Activated CD4-positive, alpha-beta T cell treated with anti-CD3 and anti-CD28 coated beads, Interleukin-2, amount 10 ng/mL, durations not matched to agents 7 days and 5 days (primary cell): ENCODE measurements around the gene UBAP2. TPM values are rescaled to one million over a fixed set of nuclear protein-coding genes. Genes with fewer than 3 reads are reported as not detected.

Source experiments
- CTCF ChIA-PET: fragments of 350-600 bp; sonication (Branson Sonifier 250); formaldehyde crosslinking; loops from one replicate; lab custom pipeline; 2021; ENCODE audit warnings: antibody characterized with exemption; lab: Charles Lee
- POLR2A ChIA-PET: fragments of 350-600 bp; sonication (Branson Sonifier 250); formaldehyde crosslinking; loops from one replicate; lab custom pipeline; 2021; ENCODE audit warnings: antibody characterized with exemption; lab: Charles Lee
- DNase-seq: peaks from one replicate; pipeline ENCODE4 v3.0.0-alpha.2; 2020
- H3K27ac Mint-ChIP-seq: one replicate; pipeline ENCODE4 v1.8.0; 2021; ENCODE audit warnings: mild to moderate bottlenecking, moderate library complexity, mixed read lengths
- H3K27me3 Mint-ChIP-seq: one replicate; pipeline ENCODE4 v1.8.0; 2021; ENCODE audit warnings: mixed read lengths
- H3K36me3 Mint-ChIP-seq: one replicate; pipeline ENCODE4 v1.8.0; 2021; ENCODE audit warnings: low read depth, mixed read lengths
- H3K4me1 Mint-ChIP-seq: one replicate; pipeline ENCODE4 v1.8.0; 2021; ENCODE audit warnings: mixed read lengths
- H3K4me3 Mint-ChIP-seq: one replicate; pipeline ENCODE4 v1.8.0; 2021; ENCODE audit warnings: mild to moderate bottlenecking, moderate library complexity, mixed read lengths
- H3K9me3 Mint-ChIP-seq: one replicate; pipeline ENCODE4 v1.8.0; 2021; ENCODE audit warnings: mixed read lengths
- total RNA-seq, 2 experiments: library from RNA; stranded (reverse); gene quantifications; one replicate each; pipeline ENCODE4 v1.2.3, GENCODE V29; 2021

Gene UBAP2
- total RNA-seq, 2 experiments from 2014 or later, result 49.8 to 53.6 TPM

GRCh38 chr9:34079181-34079580 is 30.5 kb upstream of the UBAP2 start:
- POLR2A ChIA-PET, result no interaction called here
- H3K36me3 Mint-ChIP-seq, result no peaks in the 10 kb centered on the region
- no peaks in the 10 kb centered on the region for H3K9me3 Mint-ChIP-seq
- H3K4me1 Mint-ChIP-seq, result peaks cover 2% of the 10 kb centered on the region
- DNase-seq, result no peak
- no peaks in the 10 kb centered on the region for H3K27me3 Mint-ChIP-seq
- CTCF ChIA-PET, result interaction anchor here (0.5 to 0.9 kb wide), 2 partner anchors 11 to 295 kb away, joined by 3 read pairs; no protein-coding TSS in a partner anchor
- no peak overlapping the region for H3K4me3 Mint-ChIP-seq
- no peak overlapping the region for H3K27ac Mint-ChIP-seq

- POLR2A ChIA-PET, result no interaction called here
Observed at GRCh38 chr9:34072868-34073590, 24.3 kb upstream of the UBAP2 start.

GRCh38 chr9:34072410-34072809 is 23.7 kb upstream of the UBAP2 start:
- no peak overlapping the region for H3K4me3 Mint-ChIP-seq

More at GRCh38 chr9:34072868-34073590, 24.3 kb upstream of the UBAP2 start:
- no peak overlapping the region for H3K4me3 Mint-ChIP-seq
- DNase-seq, result no peak
- H3K27me3 Mint-ChIP-seq, result no peaks in the 10 kb centered on the region
- H3K4me1 Mint-ChIP-seq, result peaks cover 11% of the 10 kb centered on the region
- H3K36me3 Mint-ChIP-seq, result no peaks in the 10 kb centered on the region
- no peaks in the 10 kb centered on the region for H3K9me3 Mint-ChIP-seq
- CTCF ChIA-PET, result interaction anchor here (0.6 to 2.1 kb wide), 8 partner anchors 11 to 1350 kb away, joined by 3 to 11 read pairs (median 4); no protein-coding TSS in a partner anchor
- no peak overlapping the region for H3K27ac Mint-ChIP-seq

GRCh38 chr9:34070606-34071324 is 22.1 kb upstream of the UBAP2 start:
- Mint-ChIP-seq H3K27ac (no peak overlapping the region), H3K36me3 (no peaks in the 10 kb centered on the region), H3K4me1 (peaks cover 11% of the 10 kb centered on the region), H3K4me3 (no peak overlapping the region), H3K27me3 (no peaks in the 10 kb centered on the region), H3K9me3 (no peaks in the 10 kb centered on the region)
- DNase-seq, result no peak
- ChIA-PET POLR2A (no interaction called here), CTCF (interaction anchor here (1.1 kb wide), 1 partner anchor 13 kb away, joined by 3 read pairs; no protein-coding TSS in a partner anchor)

More at GRCh38 chr9:34072410-34072809, 23.7 kb upstream of the UBAP2 start:
- POLR2A ChIA-PET, result no interaction called here
- Mint-ChIP-seq H3K27me3 (no peaks in the 10 kb centered on the region), H3K27ac (no peak overlapping the region), H3K4me1 (peaks cover 11% of the 10 kb centered on the region), H3K9me3 (no peaks in the 10 kb centered on the region), H3K36me3 (no peaks in the 10 kb centered on the region)
- CTCF ChIA-PET, result interaction anchor here (1.0 kb wide), 1 partner anchor 148 kb away, joined by 4 read pairs; no protein-coding TSS in a partner anchor
- no peak for DNase-seq

DNA sequence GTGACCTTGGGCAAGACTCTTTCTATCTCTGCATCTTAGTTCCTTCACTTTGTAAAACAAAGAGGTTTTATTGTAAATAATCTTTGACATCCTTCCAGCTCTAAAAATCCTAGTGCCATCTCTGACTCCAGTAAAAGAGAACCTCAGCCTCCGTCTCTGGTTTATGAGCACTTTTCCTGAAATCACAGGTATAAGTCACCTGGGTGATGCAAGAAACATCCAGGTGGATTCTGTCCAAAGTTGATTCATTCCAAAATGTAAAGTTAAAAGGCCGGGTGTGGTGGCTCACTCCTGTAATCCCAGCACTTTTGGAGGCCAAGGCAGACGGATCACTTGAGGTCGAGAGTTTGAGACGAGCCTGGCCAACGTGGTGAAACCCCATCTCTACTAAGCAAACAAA is 21.1 kb upstream of the UBAP2 start:
- POLR2A ChIA-PET, result no interaction called here
- H3K4me1 Mint-ChIP-seq, result peaks cover 11% of the 10 kb centered on the region
- DNase-seq, result no peak
- no peaks in the 10 kb centered on the region for H3K9me3 Mint-ChIP-seq
- H3K27me3 Mint-ChIP-seq, result no peaks in the 10 kb centered on the region
- H3K36me3 Mint-ChIP-seq, result no peaks in the 10 kb centered on the region
- CTCF ChIA-PET, result interaction anchor here (0.6 to 1.0 kb wide), 2 partner anchors 21 to 228 kb away, joined by 3 read pairs; partner anchors contain the start of gene UBAP2
- no peak overlapping the region for H3K27ac Mint-ChIP-seq
- H3K4me3 Mint-ChIP-seq, result no peak overlapping the region

DNA sequence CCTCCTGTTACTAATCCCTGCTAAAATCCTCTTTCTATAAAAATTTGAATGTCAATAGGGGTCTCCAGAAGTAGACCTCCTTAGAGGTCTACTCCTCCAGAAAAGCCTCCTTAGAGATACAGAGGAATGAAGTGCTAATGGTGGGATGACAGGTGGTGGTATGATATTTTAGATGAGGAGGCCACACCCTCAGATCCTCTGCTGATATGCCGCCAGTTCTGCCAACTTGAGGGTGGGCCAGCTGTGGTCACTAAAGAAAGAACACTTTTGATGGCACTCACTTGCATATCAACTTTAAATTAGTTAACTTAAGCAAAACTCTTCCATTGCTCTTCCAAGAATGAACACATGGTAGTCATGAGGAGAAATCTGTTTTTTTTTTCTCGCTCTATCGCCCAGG is 16.9 kb upstream of the UBAP2 start:
- no peak for DNase-seq
- POLR2A ChIA-PET, result no interaction called here
- H3K4me1 Mint-ChIP-seq, result peaks cover 8% of the 10 kb centered on the region
- H3K4me3 Mint-ChIP-seq, result no peak overlapping the region
- no peaks in the 10 kb centered on the region for H3K36me3 Mint-ChIP-seq
- no peak overlapping the region for H3K27ac Mint-ChIP-seq
- no peaks in the 10 kb centered on the region for H3K9me3 Mint-ChIP-seq
- H3K27me3 Mint-ChIP-seq, result no peaks in the 10 kb centered on the region
- CTCF ChIA-PET, result no interaction called here

DNA sequence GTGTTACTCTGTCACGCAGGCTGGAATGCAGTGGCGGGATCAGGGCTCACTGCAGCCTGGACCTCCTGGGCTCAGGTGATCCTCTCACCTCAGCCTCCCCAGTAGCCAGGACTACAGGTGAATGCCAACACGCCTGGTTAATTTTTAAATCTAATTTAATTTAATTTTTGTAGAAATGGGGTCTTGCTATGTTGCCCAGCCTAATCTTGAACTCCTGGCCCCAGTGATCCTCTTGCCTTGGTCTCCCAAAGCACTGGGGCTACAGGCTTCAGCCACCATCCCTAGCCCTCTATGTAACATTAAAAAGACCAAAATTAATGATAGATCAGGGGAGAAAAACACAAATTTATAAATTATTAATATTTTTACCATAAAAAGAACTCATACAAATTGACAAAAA is 11.3 kb upstream of the UBAP2 start:
- Mint-ChIP-seq H3K27me3 (no peaks in the 10 kb centered on the region), H3K9me3 (no peaks in the 10 kb centered on the region), H3K4me1 (no peaks in the 10 kb centered on the region), H3K27ac (no peak overlapping the region), H3K36me3 (no peaks in the 10 kb centered on the region), H3K4me3 (no peak overlapping the region)
- no peak for DNase-seq
- ChIA-PET POLR2A (no interaction called here), CTCF (interaction anchor here (1.4 kb wide), 1 partner anchor 19 kb away, joined by 3 read pairs; no protein-coding TSS in a partner anchor)

- no peaks in the 10 kb centered on the region for H3K9me3 Mint-ChIP-seq
- no peak overlapping the region for H3K27ac Mint-ChIP-seq
- H3K4me3 Mint-ChIP-seq, result no peak overlapping the region
- no peak for DNase-seq
- no peaks in the 10 kb centered on the region for H3K36me3 Mint-ChIP-seq
- H3K4me1 Mint-ChIP-seq, result no peaks in the 10 kb centered on the region
- ChIA-PET CTCF (interaction anchor here (1.4 kb wide), 1 partner anchor 18 kb away, joined by 3 read pairs; no protein-coding TSS in a partner anchor), POLR2A (no interaction called here)
- no peaks in the 10 kb centered on the region for H3K27me3 Mint-ChIP-seq
Observed at GRCh38 chr9:34059281-34059680, 10.6 kb upstream of the UBAP2 start.

- H3K27ac Mint-ChIP-seq, result peak overlapping the region; percentile 99
- ChIA-PET POLR2A (no interaction called here), CTCF (interaction anchor here (0.6 kb wide), 1 partner anchor 94 kb away, joined by 3 read pairs; no protein-coding TSS in a partner anchor)
- peak overlapping the region; percentile 93 for H3K4me3 Mint-ChIP-seq
- DNase-seq, result no peak
- H3K27me3 Mint-ChIP-seq, result no peaks in the 10 kb centered on the region
- H3K9me3 Mint-ChIP-seq, result no peaks in the 10 kb centered on the region
- peaks cover 55% of the 10 kb centered on the region for H3K4me1 Mint-ChIP-seq
- peaks cover 4% of the 10 kb centered on the region for H3K36me3 Mint-ChIP-seq
Observed at GRCh38 chr9:34049630-34050384, 1.1 kb upstream of the UBAP2 start.

DNA sequence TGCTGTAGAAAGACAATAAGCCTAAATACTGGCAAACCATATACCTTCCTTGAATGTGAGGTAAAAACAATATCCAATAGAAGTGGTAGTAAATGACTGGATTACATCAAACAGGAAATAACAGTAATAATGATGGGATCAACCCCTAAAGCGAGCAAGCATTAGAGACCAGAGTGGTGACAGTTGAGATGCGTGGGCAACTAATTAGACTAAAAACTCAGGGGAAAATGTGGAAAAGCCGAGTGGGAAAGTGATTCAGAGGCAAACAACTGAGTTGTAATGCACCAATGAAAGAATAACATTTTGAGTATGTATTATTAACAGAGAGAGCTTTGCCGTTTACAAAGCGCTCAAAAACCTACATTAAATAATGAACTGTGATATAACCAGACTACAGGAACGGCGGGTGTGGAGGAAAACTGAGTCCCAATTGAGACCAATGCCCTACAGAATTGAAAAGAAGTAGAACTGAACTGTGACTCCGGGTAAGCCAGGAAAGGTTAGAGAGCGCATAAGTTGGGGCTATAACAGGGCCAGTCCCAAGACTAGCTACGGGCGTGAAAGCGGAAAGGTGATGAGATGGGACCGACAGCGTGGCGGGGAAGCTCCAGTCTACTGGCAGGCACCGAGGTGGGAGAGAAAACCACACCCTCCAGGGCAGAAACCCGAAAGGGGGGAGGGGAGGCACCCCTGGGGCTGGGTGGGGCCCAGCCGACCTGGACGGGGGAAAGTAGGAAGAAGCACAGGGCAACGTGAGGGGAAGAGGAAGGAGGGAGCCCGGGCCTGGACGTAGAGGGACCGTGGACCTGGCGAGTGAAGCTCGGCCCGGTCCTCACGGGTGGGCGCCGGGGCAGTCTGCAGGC is 592 bp downstream of the UBAP2 start:
- no peaks in the 10 kb centered on the region for H3K27me3 Mint-ChIP-seq
- no peaks in the 10 kb centered on the region for H3K9me3 Mint-ChIP-seq
- H3K4me1 Mint-ChIP-seq, result peaks cover 49% of the 10 kb centered on the region
- H3K36me3 Mint-ChIP-seq, result peaks cover 4% of the 10 kb centered on the region
- ChIA-PET POLR2A (interaction anchor here (0.5 to 1.1 kb wide), 4 partner anchors 20 to 1793 kb away, joined by 3 to 9 read pairs (median 4); no protein-coding TSS in a partner anchor), CTCF (interaction anchor here (0.5 to 0.9 kb wide), 3 partner anchors 21 to 1598 kb away, joined by 3 to 6 read pairs (median 3); no protein-coding TSS in a partner anchor)
- peak overlapping the region; percentile 99 for H3K27ac Mint-ChIP-seq
- H3K4me3 Mint-ChIP-seq, result peak overlapping the region; percentile 93
- DNase-seq, result peak; percentile 60

GRCh38 chr9:34046784-34047379 is 1.8 kb downstream of the UBAP2 start:
- H3K4me1 Mint-ChIP-seq, result peaks cover 38% of the 10 kb centered on the region
- POLR2A ChIA-PET, result no interaction called here
- CTCF ChIA-PET, result interaction anchor here (0.6 kb wide), 2 partner anchors 45 to 259 kb away, joined by 4 read pairs; no protein-coding TSS in a partner anchor
- H3K36me3 Mint-ChIP-seq, result peaks cover 9% of the 10 kb centered on the region
- peak; percentile 14 for DNase-seq
- peak overlapping the region; percentile 93 for H3K4me3 Mint-ChIP-seq
- no peaks in the 10 kb centered on the region for H3K9me3 Mint-ChIP-seq
- peak overlapping the region; percentile 19 for H3K27ac Mint-ChIP-seq
- no peaks in the 10 kb centered on the region for H3K27me3 Mint-ChIP-seq
